Hematopoietic multipotent progenitor cell treated with erythropoietin and hydrocortisone succinate and interleukin-3 and kit ligand, for 4 days (in vitro differentiated cells): ENCODE data around the gene METRN.
A peak's percentile ranks its signal among the peaks of the same experiment; 100 is the strongest.

Source experiments
- DNase-seq: peaks from one replicate; pipeline ENCODE4 v3.0.0-alpha.2; 2015

Gene METRN

DNA sequence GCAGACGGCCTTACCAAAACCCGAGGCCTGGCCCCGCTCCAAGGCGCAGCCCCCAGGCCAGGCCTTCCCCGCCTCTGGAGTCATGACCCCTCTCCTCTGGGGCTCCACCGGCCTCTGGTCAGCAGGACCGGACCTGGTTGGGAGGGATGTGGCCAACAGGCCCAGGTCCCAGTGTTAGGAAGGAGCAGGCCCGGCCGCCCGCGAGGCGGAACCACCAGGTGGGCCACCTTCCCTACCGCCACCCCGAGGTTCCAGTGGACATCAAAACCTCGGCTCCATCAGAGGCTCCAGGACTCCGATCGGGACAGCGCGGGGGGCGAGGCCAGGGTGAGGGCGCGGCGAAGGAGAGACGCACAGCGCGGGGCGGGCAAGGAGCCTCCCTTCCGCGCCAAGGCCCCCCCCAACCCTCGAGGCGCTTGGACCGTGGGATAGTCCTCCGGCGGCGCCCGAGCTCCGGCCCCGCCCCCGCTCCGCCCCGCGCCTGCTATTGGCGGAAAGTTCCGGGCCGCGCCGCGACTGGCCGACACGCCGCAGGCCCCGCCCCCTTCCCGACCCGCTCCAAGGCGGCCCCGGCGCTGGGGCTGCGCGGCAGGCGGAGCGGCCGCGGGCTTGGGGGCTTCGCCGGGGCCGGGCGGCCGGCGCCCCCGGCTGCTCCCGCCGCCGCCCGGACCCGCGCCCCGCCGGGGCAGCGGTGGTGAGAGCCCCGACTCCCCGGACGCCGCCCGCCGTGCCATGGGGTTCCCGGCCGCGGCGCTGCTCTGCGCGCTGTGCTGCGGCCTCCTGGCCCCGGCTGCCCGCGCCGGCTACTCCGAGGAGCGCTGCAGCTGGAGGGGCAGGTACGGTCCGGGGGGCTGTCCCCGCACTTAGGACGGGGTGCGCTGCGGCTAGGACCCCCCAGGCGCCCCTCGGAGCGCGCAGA lies at the start of gene METRN:
Gene METRN (plus strand): TSS at position 561 of the 919 bp plus-strand sequence. CDS start 172 bp downstream, at position 733.
- peak; percentile 95 for DNase-seq

DNA sequence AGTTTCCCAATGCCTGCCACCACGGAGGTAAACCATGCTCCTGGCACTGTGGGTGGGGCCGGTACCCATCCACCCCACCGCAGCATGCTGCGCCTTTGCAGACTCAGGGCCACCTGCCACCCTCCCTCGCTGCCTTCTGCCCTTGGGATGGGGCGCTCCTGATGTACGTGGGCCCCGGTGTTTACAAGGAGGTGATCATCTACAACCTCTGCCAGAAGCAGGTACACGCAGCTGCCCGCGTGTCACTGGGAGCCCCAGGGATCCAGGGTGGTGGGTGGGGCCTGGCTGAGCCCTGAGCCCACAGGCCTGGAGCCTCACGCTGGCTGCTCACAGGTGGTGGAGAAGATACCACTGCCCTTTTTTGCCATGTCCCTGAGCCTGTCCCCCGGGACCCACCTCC lies 48.3 kb upstream of the METRN start:
- DNase-seq = no peak

GRCh38 chr16:667113-667779 lies 47.7 kb upstream of the METRN start:
- no peak for DNase-seq

GRCh38 chr16:667780-668518 lies 47.0 kb upstream of the METRN start, which contains the start of gene RHOT2:
TSS of gene RHOT2 (plus strand) at chr16:668132. CDS start at chr16:668200, 68 bp downstream.
- peak; percentile 98 for DNase-seq

DNA sequence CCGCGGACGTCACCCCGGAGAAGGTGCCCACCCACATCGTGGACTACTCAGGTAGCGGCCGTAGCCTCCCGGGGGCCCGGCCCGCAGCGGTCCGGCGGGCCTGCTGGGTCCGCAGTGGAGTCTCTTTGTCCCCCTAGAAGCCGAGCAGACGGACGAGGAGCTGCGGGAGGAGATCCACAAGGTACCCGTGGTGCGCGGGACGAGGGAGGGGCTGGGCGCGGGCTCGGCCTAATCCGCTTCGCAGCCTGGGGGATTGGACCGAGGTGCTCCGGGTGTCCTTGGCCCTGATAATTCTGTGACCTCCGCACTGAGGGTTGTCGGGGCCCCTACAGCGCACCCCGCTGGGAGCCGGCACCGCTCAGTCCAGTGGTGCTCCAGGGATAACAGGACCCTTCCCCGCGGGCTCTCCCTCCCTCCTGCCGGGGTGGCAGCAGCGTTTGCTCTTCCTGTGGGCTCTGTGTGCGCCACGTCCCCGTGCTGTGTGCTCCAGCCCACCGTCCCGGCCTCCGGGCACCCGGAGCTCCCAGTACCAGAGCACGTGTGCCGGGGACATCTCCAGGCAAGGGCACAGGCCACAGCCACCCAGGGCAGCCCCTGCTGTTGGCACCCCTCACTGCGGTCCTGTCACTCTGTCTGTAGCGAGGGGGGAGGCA lies 46.3 kb upstream of the METRN start:
- DNase-seq = peak; percentile 36

DNA sequence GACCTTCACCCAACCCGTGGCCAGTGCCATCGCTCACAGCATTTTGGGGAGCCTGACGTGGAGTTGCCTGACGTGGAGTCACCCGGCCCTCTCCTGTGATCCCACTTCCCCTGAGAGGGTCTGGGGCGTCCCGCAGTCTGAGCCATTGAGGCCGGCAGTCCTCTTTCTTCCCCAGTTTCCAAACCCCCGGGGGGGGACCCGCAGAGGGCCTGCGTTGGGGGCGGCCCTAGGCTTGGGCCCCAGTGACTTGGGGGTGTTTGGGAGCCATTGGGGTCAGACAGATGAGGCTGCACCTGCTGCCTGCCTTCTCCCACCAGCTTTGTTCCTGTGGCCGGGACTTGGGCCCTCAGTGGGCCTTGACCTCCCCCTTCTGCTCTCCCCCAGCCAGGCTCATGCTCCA lies 45.3 kb upstream of the METRN start:
- DNase-seq = no peak

DNA sequence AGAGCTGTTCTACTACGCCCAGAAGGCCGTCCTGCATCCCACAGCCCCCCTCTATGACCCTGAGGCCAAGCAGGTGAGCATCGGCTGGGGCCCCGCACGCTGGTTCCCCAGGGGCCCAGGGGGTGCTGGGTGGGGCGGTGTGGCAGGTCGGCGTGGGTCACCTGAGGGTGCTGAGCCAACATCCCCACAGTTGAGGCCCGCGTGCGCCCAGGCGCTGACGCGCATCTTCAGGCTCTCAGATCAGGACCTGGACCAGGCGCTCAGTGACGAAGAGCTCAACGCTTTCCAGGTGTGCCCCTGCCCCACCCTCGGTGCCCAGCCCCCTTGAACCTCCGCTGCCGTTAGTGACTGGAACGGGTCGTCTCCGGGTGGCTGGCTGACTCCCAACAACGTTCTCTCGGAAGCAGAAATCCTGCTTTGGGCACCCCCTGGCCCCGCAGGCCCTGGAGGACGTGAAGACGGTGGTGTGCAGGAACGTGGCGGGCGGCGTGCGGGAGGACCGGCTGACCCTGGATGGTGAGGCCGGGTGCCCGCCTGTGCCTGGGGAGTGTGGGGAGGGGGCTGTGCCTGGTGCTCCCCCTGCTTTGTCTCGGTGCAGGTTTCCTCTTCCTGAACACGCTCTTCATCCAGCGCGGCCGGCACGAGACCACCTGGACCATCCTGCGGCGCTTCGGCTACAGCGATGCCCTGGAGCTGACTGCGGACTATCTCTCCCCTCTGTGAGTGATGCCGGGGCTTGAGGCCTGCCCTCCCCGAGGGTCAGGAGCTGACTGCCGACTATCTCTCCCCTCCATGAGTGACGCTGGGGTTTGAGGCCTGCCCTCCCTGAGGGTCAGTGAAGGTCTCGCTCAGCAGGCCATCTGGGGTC lies 44.2 kb upstream of the METRN start:
- no peak for DNase-seq

- no peak for DNase-seq
These were observed 43.4 kb upstream of the METRN start for GRCh38 chr16:671353-672131.

DNA sequence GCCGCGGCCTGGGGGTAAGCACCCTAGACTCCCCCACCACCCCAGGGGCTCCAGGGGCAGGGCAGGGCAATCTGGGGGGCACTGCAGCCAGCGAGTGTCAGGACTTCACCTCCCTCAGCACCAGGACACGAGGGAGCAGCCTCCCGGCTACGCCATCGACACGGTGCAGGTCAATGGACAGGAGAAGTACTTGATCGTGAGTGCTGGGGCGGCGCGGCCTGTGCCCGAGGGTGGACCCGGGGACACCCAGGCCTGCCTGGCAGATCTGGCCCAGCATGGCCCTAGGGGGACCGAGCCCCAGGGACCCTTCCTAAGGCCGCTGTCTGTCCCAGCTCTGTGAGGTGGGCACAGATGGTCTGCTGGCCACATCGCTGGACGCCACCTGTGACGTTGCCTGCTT lies 42.5 kb upstream of the METRN start:
- no peak for DNase-seq

GRCh38 chr16:672851-673250 lies 42.1 kb upstream of the METRN start:
- no peak for DNase-seq

DNA sequence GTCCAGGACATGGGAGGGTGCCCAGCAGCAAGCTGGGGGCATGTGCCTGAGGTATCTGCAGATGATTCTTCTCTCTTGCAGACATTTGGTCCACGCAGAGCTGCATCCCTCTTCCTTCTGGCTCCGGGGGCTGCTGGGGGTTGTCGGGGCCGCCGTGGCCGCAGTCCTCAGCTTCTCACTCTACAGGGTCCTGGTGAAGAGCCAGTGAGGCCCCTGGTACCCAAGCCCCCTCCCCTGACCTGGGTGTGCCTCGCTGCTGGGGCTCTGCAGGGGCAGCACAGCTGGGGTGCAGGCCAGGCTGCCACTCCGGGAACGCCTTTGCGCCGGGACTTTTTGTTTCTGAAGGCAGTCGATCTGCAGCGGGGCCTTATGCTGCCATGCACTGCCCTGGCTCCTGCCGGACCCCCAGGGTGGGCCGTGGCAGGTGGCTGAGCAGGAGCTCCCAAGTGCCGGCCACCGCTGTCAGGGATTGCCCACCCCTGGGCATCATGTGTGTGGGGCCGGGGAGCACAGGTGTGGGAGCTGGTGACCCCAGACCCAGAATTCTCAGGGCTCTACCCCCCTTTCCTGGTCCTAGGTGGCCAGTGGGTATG lies 41.4 kb upstream of the METRN start:
- no peak for DNase-seq

DNA sequence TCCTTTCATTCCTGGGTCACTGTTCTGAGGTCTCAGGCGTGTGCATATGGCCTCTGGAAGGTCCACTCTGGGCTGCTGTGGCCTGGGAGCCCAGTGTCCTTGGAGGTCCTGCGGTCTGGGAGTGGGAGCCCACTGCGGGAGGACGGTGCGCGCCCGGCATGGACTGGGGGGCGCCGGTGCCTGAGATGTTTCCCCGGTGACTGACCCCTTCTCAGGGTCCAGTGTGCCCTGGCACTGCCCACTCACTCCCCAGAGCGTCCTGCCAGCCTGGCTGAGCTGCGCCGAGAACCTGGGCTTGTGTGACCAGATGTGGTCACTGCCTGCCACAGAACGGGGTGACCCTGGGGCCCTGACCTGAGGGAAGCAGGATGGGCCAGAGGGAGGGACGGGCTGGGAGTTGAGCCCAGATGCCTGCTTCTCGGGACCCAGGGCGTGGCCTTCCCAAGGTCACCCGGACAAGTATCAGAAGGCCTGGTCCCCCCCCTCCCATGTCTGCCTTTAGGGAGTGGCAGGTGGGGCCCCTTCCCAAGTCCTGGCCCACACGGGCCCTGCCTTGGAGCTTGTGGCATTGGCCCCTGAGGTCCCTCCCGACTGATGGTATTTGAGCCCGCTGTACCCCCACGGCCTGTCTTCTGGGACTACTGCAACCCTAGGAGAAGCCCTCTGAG lies 40.6 kb upstream of the METRN start:
- no peak for DNase-seq

- peak; percentile 67 for DNase-seq
These were observed 39.7 kb upstream of the METRN start, which contains the start of gene RHBDL1 for GRCh38 chr16:674968-675883. TSS of gene RHBDL1 (plus strand) at chr16:675671. CDS start at chr16:675791, 120 bp downstream.

DNA sequence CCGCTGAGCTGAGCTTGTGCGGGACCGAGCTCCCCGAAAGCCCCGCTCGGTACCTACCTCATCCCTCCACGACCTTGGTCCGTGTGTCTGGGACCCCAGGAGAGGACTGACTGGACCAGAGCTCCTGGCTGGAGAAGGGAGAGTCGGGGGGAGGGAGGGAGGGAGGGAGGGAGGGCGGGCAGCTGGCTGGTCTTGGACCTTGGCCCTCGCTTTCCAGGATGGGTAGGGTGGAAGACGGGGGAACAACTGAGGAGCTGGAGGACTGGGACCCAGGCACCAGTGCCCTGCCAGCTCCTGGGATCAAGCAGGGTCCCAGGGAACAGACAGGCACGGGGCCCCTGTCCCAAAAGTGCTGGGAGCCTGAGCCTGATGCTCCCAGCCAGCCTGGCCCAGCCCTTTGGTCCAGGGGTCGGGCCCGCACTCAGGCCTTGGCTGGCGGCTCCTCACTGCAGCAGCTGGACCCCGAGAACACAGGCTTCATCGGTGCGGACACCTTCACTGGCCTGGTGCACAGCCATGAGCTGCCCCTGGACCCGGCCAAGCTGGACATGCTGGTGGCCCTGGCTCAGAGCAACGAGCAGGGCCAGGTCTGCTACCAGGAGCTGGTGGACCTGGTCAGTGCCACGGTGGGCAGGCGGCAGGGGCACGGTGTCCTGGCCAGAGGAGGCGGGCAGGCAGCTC lies 38.9 kb upstream of the METRN start:
- no peak for DNase-seq

DNA sequence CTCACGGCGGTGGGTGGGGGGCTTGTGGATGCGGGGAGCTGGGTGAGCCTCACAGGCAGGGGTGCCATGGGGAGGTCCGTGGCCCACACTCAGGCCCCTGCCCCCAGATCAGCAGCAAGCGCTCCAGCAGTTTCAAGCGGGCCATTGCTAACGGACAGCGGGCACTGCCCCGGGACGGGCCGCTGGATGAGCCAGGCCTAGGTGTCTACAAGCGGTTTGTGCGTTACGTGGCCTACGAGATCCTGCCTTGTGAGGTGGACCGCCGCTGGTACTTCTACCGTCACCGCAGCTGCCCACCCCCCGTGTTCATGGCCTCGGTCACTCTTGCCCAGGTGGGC lies 38.4 kb upstream of the METRN start:
- no peak for DNase-seq

- DNase-seq = no peak
These were observed 38.0 kb upstream of the METRN start for GRCh38 chr16:676913-677312.

- no peak for DNase-seq
These were observed 37.4 kb upstream of the METRN start for GRCh38 chr16:677316-678190.
